Stomach smooth muscle (tissue), 2 donors: ENCODE measurements around the gene TOM1L1.

Experiments
- H3K27ac ChIP-seq: one replicate; pipeline ENCODE4 v1.7.0; 2013; ENCODE audit warnings: mild to moderate bottlenecking, low read length, inconsistent platforms
- H3K27me3 ChIP-seq, 2 donors: one replicate each; pipeline ENCODE4 v1.7.0; 2013; ENCODE audit warnings: low read length in 2 of 2; ENCODE audit not compliant: insufficient read depth in 2 of 2, control insufficient read depth in 1 of 2
- H3K36me3 ChIP-seq, 2 donors: one replicate each; pipeline ENCODE4 v1.7.0; 2013; ENCODE audit warnings: low read length in 2 of 2; ENCODE audit not compliant: control insufficient read depth in 2 of 2, insufficient read depth in 2 of 2
- H3K4me1 ChIP-seq: one replicate; pipeline ENCODE4 v1.7.0; 2013; ENCODE audit warnings: low read length; ENCODE audit not compliant: control insufficient read depth, insufficient read depth
- H3K4me3 ChIP-seq, 2 donors: one replicate each; pipeline ENCODE4 v1.7.0; 2013; ENCODE audit warnings: low read length in 2 of 2
- H3K9ac ChIP-seq, 2 donors: one replicate each; pipeline ENCODE4 v1.7.0; 2013; ENCODE audit warnings: low read length in 2 of 2, mild to moderate bottlenecking in 1 of 2
- H3K9me3 ChIP-seq, 2 donors: one replicate each; pipeline ENCODE4 v1.7.0; 2013; ENCODE audit warnings: low read length in 2 of 2; ENCODE audit not compliant: control insufficient read depth in 2 of 2
- donor health status: healthy.
- donor health status: Pancreatic carcinoma.

Gene TOM1L1

GRCh38 chr17:54899201-54899600, 1.5 kb upstream of the TOM1L1 start:
- Histone ChIP-seq H3K27ac (no peak overlapping the region), H3K9ac (no peak overlapping the region), H3K4me1 (peaks cover 22% of the 10 kb centered on the region), H3K36me3 (no peaks in the 10 kb centered on the region), H3K9me3 (no peaks in the 10 kb centered on the region), H3K27me3 (peaks cover 0 to 4% of the 10 kb centered on the region in 2 donors), H3K4me3 (no peak overlapping the region)

GRCh38 chr17:54899721-54900456, 763 bp upstream of the TOM1L1 start:
- Histone ChIP-seq H3K27me3 (peaks cover 0 to 4% of the 10 kb centered on the region in 2 donors), H3K4me3 (peak overlapping the region; percentile 80 to 82), H3K36me3 (no peaks in the 10 kb centered on the region), H3K27ac (no peak overlapping the region), H3K9me3 (no peaks in the 10 kb centered on the region), H3K9ac (peak overlapping the region in 1 of 2 donors; percentile 64), H3K4me1 (peaks cover 22% of the 10 kb centered on the region)

- peak overlapping the region; percentile 80 to 82 for H3K4me3 ChIP-seq
- H3K9ac ChIP-seq, result peak overlapping the region; percentile 64 to 74
- no peaks in the 10 kb centered on the region for H3K36me3 ChIP-seq
- no peaks in the 10 kb centered on the region for H3K27me3 ChIP-seq
- no peak overlapping the region for H3K27ac ChIP-seq
- H3K9me3 ChIP-seq, result no peaks in the 10 kb centered on the region
- H3K4me1 ChIP-seq, result peaks cover 22% of the 10 kb centered on the region
These were observed 674 bp downstream of the TOM1L1 start for GRCh38 chr17:54901230-54901822.

- H3K4me3 ChIP-seq, result no peak overlapping the region
- H3K27me3 ChIP-seq, result no peaks in the 10 kb centered on the region
- H3K36me3 ChIP-seq, result peaks cover 0 to 2% of the 10 kb centered on the region in 2 donors
- H3K27ac ChIP-seq, result no peak overlapping the region
- no peak overlapping the region for H3K9ac ChIP-seq
- peaks cover 22% of the 10 kb centered on the region for H3K4me1 ChIP-seq
- no peaks in the 10 kb centered on the region for H3K9me3 ChIP-seq
These were observed 1.4 kb downstream of the TOM1L1 start for GRCh38 chr17:54902017-54902416.

DNA sequence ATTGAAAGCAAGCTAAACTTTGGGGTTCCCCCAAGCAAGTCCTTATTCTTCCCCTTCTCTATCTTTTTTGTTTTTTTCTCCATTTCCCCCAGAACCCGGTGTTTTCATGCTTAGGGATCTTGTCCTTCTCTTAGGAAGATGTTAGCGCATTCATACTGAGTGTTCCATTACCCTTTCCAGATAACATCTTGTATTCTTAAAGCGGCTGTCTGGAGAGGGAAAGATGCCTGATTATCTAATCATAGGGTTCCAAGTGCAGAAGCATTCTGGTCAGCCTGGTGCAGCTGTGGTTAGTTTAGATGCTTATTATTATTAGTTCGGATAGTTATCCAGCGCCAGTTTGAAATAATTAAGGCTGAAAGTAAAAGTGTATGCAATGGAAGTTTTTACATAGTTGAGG, 2.0 kb downstream of the TOM1L1 start:
- no peak overlapping the region for H3K27ac ChIP-seq
- H3K9ac ChIP-seq, result no peak overlapping the region
- no peaks in the 10 kb centered on the region for H3K9me3 ChIP-seq
- no peak overlapping the region for H3K4me3 ChIP-seq
- no peaks in the 10 kb centered on the region for H3K27me3 ChIP-seq
- peaks cover 0 to 2% of the 10 kb centered on the region in 2 donors for H3K36me3 ChIP-seq
- peaks cover 22% of the 10 kb centered on the region for H3K4me1 ChIP-seq

DNA sequence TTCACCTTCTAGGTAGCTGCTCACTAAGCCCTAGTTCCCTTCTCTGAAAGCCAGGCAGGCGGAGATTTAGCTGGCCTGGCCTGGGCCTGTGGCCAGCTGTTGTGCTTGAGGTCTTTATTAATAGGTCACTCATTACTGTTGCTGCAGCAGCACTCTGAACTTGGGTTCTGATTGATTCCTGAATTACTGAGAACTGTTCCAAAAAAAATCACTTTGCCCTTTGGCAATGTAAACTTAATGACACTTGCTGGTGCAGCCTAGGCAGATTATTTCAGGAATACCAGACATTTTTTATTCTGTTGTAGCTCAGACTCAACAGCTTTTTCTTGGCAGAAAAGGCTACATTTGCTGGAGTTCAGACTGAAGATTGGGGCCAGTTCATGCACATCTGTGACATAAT, 2.7 kb downstream of the TOM1L1 start:
- Histone ChIP-seq H3K27me3 (no peaks in the 10 kb centered on the region), H3K4me1 (peaks cover 22% of the 10 kb centered on the region), H3K36me3 (peaks cover 0 to 9% of the 10 kb centered on the region in 2 donors), H3K4me3 (no peak overlapping the region), H3K9me3 (no peaks in the 10 kb centered on the region), H3K9ac (no peak overlapping the region), H3K27ac (no peak overlapping the region)

DNA sequence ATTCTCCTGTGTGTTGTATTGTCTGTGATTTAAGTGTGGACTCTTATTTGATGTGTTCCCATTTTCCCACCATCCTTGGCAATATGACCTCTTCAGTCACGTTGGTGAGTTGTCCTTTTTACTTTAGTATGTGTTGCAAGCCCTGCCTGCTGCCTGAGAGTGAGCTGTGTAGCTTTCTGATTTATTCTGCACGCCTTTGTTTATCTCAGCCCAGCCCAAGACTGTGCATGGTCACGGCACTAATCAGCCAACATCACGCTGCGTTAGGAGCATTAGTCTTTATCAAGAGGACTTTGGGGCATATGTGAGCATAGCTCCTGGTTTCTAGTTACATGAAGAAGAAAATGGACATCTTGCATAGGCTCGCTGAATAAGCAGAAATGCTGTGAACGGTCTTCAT, 6.0 kb downstream of the TOM1L1 start:
- Histone ChIP-seq H3K36me3 (peaks cover 0 to 9% of the 10 kb centered on the region in 2 donors), H3K9me3 (no peaks in the 10 kb centered on the region), H3K27me3 (no peaks in the 10 kb centered on the region), H3K4me1 (peaks cover 5% of the 10 kb centered on the region), H3K4me3 (no peak overlapping the region), H3K27ac (no peak overlapping the region), H3K9ac (no peak overlapping the region)

DNA sequence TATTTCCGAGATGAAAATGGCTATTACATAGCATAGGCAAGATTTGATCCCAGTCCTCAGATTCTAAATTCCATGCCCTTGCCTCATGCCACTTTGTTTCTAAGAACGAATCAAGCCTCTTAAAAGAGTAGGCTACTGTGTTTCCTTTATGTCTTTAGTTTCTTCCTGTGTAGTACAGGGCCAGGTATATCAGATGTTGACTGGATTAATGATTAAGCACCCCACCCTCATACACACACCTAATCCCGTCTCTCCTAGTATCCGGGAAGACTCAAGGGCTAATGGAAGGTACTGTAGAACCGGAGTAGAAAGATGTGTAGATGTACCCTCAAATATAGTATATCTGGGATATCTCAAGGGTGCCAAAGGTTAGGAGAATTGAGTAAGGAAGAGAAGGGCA, 6.7 kb downstream of the TOM1L1 start:
- no peak overlapping the region for H3K27ac ChIP-seq
- H3K27me3 ChIP-seq, result no peaks in the 10 kb centered on the region
- H3K9me3 ChIP-seq, result no peaks in the 10 kb centered on the region
- H3K4me3 ChIP-seq, result no peak overlapping the region
- peaks cover 0 to 10% of the 10 kb centered on the region in 2 donors for H3K36me3 ChIP-seq
- H3K4me1 ChIP-seq, result no peaks in the 10 kb centered on the region
- no peak overlapping the region for H3K9ac ChIP-seq

DNA sequence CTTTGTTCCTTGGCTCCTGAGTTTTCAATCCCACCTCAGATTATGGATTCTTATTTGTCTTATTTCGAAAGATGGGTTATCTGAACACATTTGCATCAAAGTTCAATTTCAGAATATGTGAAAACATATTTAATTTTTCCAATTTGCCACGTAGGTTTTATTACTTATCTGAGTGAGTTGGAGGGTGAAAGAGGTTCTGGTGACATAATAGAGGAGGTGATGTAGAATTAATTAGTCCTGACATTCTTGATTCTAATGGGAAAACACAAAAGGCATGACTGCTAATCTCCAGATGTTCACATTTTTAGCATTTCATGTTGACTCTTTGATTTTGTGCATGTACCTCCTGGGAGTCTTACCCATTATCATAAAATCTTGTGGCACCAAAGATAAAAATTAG, 9.1 kb downstream of the TOM1L1 start:
- Histone ChIP-seq H3K9ac (no peak overlapping the region), H3K9me3 (no peaks in the 10 kb centered on the region), H3K27me3 (no peaks in the 10 kb centered on the region), H3K4me3 (no peak overlapping the region), H3K27ac (no peak overlapping the region), H3K4me1 (no peaks in the 10 kb centered on the region), H3K36me3 (peaks cover 5 to 18% of the 10 kb centered on the region in 2 donors)

- Histone ChIP-seq H3K4me3 (no peak overlapping the region), H3K36me3 (peaks cover 14 to 20% of the 10 kb centered on the region in 2 donors), H3K9ac (no peak overlapping the region), H3K9me3 (no peaks in the 10 kb centered on the region), H3K4me1 (no peaks in the 10 kb centered on the region), H3K27me3 (no peaks in the 10 kb centered on the region), H3K27ac (no peak overlapping the region)
These were observed 16.1 kb downstream of the TOM1L1 start for GRCh38 chr17:54916721-54917120.

- Histone ChIP-seq H3K9me3 (no peaks in the 10 kb centered on the region), H3K4me1 (no peaks in the 10 kb centered on the region)
These were observed 18.8 kb downstream of the TOM1L1 start for GRCh38 chr17:54919425-54919824.

More at GRCh38 chr17:54919425-54919824, 18.8 kb downstream of the TOM1L1 start:
- H3K36me3 ChIP-seq, result peaks cover 9 to 19% of the 10 kb centered on the region in 2 donors
- no peak overlapping the region for H3K27ac ChIP-seq
- no peak overlapping the region for H3K4me3 ChIP-seq
- H3K9ac ChIP-seq, result no peak overlapping the region
- H3K27me3 ChIP-seq, result no peaks in the 10 kb centered on the region
